Adrenal gland (tissue), 12 donors: ENCODE measurements around the gene RIGI. TPM values are rescaled to one million over a fixed set of nuclear protein-coding genes. Genes with fewer than 3 reads are reported as not detected.

Source experiments
- DNase-seq, 7 donors: peaks; one replicate each; pipeline ENCODE4 v3.0.0-alpha.2; 2019 to 2020
- H3K27ac ChIP-seq, 5 donors: fragments of 200-600 bp; sonication (generic) in 4 of 5; 1 replicate in 3 of 5; 2 replicates in 2 of 5; pipeline versions ENCODE4 v1.5.1 to v1.8.0; 2016 to 2020; ENCODE audit warnings: mild to moderate bottlenecking in 1 of 5
- H3K27me3 ChIP-seq: fragments of 200-600 bp; 2 replicates; pipeline ENCODE4 v1.8.0; 2021
- H3K36me3 ChIP-seq, 2 donors: fragments of 200-600 bp; replicated peaks in 1 of 2; 1 replicate in 1 of 2; 2 replicates in 1 of 2; pipeline versions ENCODE4 v1.5.1 to v1.8.0; 2018 to 2022
- H3K4me1 ChIP-seq, 2 donors: fragments of 200-600 bp; replicated peaks in 1 of 2; 1 replicate in 1 of 2; 2 replicates in 1 of 2; pipeline versions ENCODE4 v1.5.1 to v1.8.0; 2018 to 2021
- H3K4me3 ChIP-seq, 4 donors: fragments of 200-600 bp; sonication (generic) in 3 of 4; one replicate each; pipeline ENCODE4 v1.5.1; 2016 to 2018
- H3K9me3 ChIP-seq, 3 donors: fragments of 200-600 bp; sonication (generic) in 1 of 3; replicated peaks in 1 of 3; 1 replicate in 2 of 3; 2 replicates in 1 of 3; pipeline versions ENCODE4 v1.5.1 to v1.8.0; 2016 to 2021
- POLR2A ChIP-seq, 2 donors: fragments of 450-650 bp; IDR thresholded peaks; one replicate each; pipeline ENCODE4 v1.6.1; 2017; ENCODE audit warnings: antibody characterized with exemption in 2 of 2, mild to moderate bottlenecking in 2 of 2, moderate library complexity in 1 of 2
- WGBS, 4 donors: extraction: QIAGEN DNeasy Blood & Tissue Kit in 2 of 4; methylation state at CpG; one replicate each; pipeline versions ENCODE4 v1.1.5 to v1.1.7; 2013 to 2017; 5-methylcytosine and 5-hydroxymethylcytosine counted together
- intact Hi-C, 2 donors: fragments of 100-400 bp; cut with DNase I; formaldehyde crosslinking; loops; one replicate each; pipeline versions ENCODE4 v1.14.1 to v1.15.0; 2022 to 2023
- polyA plus RNA-seq, 3 donors: library from polyadenylated mRNA; stranded (reverse); fragments of 200-250 nt in 2 of 3; fragments of 350-450 nt in 1 of 3; fragmentation: Illumina TruSeq in 1 of 3; extraction: RNeasy Lipid Tissue Mini Kit (QIAGEN cat#74804) in 1 of 3; gene quantifications; one replicate each; pipeline ENCODE4 v1.2.3, GENCODE V29; 2013 to 2014
- total RNA-seq, 9 donors: library from RNA; depleted of rRNA in 4 of 9; stranded (reverse); fragments of >200 nt in 4 of 9; fragments of 120-200 nt in 1 of 9; fragmentation: NEBNext Ultra II Directional in 1 of 9; extraction: Animal tissue kit (Norgen Biotek cat#: 25700) in 1 of 9; gene quantifications; one replicate each; pipeline versions ENCODE4 v1.1.0 to v1.2.4, GENCODE V29; 2013 to 2023
- TF ChIP-seq, protein P1 (sequence below), 6 experiments: fragments of 450-650 bp in 4 of 6; fragments of 200-600 bp in 2 of 6; sonication (generic) in 1 of 6; IDR thresholded peaks; 1 replicate in 5 of 6; 2 replicates in 1 of 6; pipeline versions ENCODE4 v1.5.1 to v1.8.0; 2016 to 2021; ENCODE audit warnings: antibody characterized with exemption in 6 of 6, mild to moderate bottlenecking in 2 of 6, moderate library complexity in 1 of 6
- donor health status: healthy with polysubstance abuse.
- donor health status: Bipolar disorder and iron deficiency.
- donor health status: DM: yes; HTN: yes; CAD: no.
- donor health status: DM: no; HTN: no; CAD: no.
- donor health status: DM: no; HTN: no; CAD: no.
- donor health status: DM: yes; HTN: yes; CAD: no.

RIGI gene
- total and polyA plus RNA-seq, 12 donors: 4.4 to 13.2 (median 7.9) TPM

DNA sequence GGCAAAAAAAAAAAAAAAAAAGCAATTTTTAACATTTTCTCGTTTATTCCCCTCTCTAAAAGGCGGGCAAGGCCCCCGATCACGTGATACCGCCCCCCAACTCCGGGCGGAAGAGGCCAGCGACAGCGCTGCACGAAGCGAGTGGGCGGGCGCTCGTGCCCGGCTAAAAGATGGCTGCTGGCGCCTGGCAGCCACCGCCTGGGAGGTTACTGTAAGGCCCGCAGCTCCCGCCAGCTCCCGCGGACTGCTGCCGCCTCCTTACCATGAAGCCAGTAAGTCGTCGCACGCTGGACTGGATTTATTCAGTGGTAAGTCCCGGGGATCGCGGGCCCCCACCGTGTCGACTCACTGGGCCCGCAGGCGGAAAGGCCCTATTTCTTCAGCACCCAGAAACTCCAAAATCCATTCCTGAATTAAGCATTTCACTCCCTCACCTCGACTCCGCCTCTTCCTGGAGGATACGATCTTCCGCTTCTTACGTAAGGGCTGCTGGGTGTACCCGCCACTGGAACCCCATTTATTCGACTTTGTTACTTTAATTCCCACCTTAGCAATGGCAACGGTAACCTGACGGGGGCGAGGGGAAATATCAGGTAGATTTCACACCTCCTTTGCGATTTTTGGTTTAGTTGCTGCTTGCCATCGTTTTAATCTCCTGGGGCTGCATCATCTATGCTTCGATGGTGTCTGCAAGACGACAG lies 26.3 kb upstream of the RIGI start, which contains the start of the genes SMIM27 and TOPORS:
TSS of gene SMIM27 (plus strand) at position 156 of the 701 bp plus-strand sequence. CDS start at position 264, 108 bp downstream.
TSS of gene TOPORS (minus strand) at position 415 of the 701 bp plus-strand sequence. CDS start at position 265, 150 bp downstream.
- Histone ChIP-seq H3K36me3 (no peaks in the 10 kb centered on the region), H3K27me3 (no peaks in the 10 kb centered on the region), H3K4me3 (peak within 1 kb of the TSS; percentile 61 to 86 (median 74)), H3K9me3 (no peaks in the 10 kb centered on the region), H3K27ac (peak within 1 kb of the TSS; percentile 92 to 99 (median 96)), H3K4me1 (peaks cover 0 to 21% of the 10 kb centered on the region in 2 donors)
- peak; percentile 89 to 94 (median 91) for DNase-seq
- intact Hi-C loops: no loop called here
- 0 to 2% (median 1%) methylated on average over 33 to 46 of the region's 46 CpGs for WGBS, 4 donors
- TF ChIP-seq, protein P1, sequence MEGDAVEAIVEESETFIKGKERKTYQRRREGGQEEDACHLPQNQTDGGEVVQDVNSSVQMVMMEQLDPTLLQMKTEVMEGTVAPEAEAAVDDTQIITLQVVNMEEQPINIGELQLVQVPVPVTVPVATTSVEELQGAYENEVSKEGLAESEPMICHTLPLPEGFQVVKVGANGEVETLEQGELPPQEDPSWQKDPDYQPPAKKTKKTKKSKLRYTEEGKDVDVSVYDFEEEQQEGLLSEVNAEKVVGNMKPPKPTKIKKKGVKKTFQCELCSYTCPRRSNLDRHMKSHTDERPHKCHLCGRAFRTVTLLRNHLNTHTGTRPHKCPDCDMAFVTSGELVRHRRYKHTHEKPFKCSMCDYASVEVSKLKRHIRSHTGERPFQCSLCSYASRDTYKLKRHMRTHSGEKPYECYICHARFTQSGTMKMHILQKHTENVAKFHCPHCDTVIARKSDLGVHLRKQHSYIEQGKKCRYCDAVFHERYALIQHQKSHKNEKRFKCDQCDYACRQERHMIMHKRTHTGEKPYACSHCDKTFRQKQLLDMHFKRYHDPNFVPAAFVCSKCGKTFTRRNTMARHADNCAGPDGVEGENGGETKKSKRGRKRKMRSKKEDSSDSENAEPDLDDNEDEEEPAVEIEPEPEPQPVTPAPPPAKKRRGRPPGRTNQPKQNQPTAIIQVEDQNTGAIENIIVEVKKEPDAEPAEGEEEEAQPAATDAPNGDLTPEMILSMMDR (IDR thresholded peaks at IDR 0.05): no peak
- peak; percentile 70 to 91 for TF ChIP-seq POLR2A (IDR thresholded peaks at IDR 0.05)

DNA sequence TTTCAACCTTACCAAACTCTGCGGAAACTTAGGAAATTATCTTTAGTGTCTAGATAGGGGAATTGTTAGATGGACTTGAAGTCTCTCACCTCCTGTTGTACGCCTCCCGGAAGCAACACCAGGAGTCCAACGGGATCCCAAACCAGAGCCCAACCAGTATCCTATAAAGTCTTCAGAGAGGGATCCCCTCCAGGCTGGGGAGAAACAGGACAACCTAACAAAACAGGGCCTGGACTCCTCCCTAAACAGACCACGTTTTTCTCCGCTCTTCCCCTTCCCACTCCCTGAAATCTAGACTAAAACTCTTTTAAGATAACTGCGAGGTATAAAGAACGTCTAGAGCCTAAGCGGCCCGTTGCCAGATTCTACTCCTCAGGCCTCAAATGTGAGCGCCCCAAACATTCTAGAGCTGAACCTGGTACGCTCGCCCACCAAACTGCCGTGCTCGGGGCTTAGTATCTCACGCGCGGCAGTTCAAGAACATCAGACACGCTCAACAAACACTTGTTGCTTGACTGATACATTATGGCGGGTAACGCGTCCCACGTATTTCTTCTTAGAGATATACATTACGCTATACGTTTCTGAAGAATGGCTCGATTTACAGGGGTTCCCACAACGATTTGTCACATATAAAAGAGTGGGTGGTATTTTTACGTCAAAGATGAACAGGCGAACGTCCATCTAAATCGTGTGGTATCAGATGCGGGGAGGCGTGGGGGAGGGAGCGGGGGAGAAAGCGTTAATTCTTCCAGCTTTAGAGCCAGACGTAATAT lies 25.5 kb upstream of the RIGI start:
- peak; percentile 34 to 74 (median 60) for DNase-seq
- Histone ChIP-seq H3K9me3 (no peaks in the 10 kb centered on the region), H3K4me3 (peak overlapping the region; percentile 61 to 86 (median 74)), H3K4me1 (peaks cover 0 to 21% of the 10 kb centered on the region in 2 donors), H3K27ac (peak overlapping the region; percentile 92 to 99 (median 96)), H3K27me3 (no peaks in the 10 kb centered on the region), H3K36me3 (no peaks in the 10 kb centered on the region)
- intact Hi-C loops: no loop called here
- TF ChIP-seq POLR2A (IDR thresholded peaks at IDR 0.05): peak in 1 of 2 donors; percentile 13
- TF ChIP-seq, protein P1 (IDR thresholded peaks at IDR 0.05): no peak
- 0 to 1% (median 0%) methylated on average over 35 to 36 of the region's 36 CpGs for WGBS, 4 donors

DNA sequence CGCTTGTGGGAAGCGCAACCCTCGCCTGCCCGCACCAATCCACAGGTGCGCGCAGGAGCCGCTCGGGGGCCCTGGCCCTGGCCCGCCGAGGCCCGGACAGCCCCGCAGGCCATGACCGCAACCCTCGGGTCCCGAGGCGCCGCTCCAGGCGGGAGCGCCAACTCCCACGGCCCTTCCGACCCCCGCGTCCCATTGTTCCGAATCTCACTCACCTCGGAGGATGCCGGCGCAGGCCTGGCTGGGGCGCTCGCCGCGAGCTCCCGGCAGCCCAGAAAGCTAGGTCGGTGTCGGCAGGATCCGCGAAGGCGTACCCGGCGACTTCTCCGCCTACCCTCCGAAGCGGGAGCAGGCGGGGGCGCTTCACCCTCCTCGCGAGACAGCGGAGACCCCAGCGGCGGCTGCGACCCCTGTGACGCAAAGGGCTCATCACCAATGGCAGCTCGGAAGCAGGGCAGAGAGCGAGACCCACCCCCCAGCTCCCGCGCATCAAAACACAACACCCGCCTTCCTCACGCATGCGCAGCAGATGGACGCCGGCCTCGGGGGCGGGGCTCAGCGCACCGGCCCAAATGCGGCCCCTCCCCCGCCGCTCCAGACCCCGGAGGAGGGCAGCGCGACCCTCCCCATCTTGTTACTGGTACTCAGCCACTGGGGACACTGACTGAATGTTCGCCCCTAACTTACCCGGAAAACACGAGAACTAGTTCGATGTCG lies 24.7 kb upstream of the RIGI start:
- H3K4me1 ChIP-seq: peaks cover 0 to 27% of the 10 kb centered on the region in 2 donors
- H3K36me3 ChIP-seq: no peaks in the 10 kb centered on the region
- TF ChIP-seq POLR2A (IDR thresholded peaks at IDR 0.05): peak in 1 of 2 donors; percentile 53
- TF ChIP-seq, protein P1 (IDR thresholded peaks at IDR 0.05): no peak
- H3K27me3 ChIP-seq: no peaks in the 10 kb centered on the region
- no peaks in the 10 kb centered on the region for H3K9me3 ChIP-seq
- peak overlapping the region; percentile 10 to 86 (median 66) for H3K4me3 ChIP-seq
- intact Hi-C loops: no loop called here
- peak; percentile 91 to 98 (median 94) for DNase-seq
- H3K27ac ChIP-seq: peak overlapping the region; percentile 92 to 99 (median 96)
- WGBS, 4 donors: 0 to 1% (median 0%) methylated on average over 7 to 75 of the region's 75 CpGs
